GM12875 (cell line): ENCODE results near the gene MB21D2.

ENCODE experiments used
- H3K4me3 ChIP-seq: one replicate; pipeline ENCODE4 v1.5.1; 2011; ENCODE audit warnings: low read depth, low read length, control low read depth
- TF ChIP-seq, protein P1 (sequence below): IDR thresholded peaks from 2 replicates; pipeline ENCODE4 v1.5.1; 2011; ENCODE audit warnings: low read depth, mild to moderate bottlenecking, control low read depth, inconsistent platforms, low read length, moderate library complexity, borderline replicate concordance; ENCODE audit not compliant: insufficient read depth

The MB21D2 gene

DNA sequence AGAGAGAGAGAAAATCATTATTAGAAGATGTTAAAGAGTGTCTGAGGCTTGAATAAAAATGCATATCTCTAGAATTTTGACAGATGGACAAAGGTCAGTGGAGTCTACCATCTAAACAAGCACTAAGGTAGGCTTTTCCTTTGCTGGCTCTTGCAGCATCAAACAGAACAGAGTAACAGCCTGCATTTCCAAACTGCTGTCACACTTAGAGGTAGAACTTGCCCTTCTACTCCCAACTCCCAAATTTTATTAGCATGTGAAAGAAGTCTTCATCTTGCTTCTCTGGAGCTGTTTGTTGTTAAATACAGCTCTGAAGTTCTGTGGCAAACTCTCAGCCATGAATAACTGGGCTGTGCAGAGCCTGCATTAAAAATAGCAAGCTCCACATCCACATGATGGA, 4.1 kb upstream of the MB21D2 start:
- TF ChIP-seq, protein P1, sequence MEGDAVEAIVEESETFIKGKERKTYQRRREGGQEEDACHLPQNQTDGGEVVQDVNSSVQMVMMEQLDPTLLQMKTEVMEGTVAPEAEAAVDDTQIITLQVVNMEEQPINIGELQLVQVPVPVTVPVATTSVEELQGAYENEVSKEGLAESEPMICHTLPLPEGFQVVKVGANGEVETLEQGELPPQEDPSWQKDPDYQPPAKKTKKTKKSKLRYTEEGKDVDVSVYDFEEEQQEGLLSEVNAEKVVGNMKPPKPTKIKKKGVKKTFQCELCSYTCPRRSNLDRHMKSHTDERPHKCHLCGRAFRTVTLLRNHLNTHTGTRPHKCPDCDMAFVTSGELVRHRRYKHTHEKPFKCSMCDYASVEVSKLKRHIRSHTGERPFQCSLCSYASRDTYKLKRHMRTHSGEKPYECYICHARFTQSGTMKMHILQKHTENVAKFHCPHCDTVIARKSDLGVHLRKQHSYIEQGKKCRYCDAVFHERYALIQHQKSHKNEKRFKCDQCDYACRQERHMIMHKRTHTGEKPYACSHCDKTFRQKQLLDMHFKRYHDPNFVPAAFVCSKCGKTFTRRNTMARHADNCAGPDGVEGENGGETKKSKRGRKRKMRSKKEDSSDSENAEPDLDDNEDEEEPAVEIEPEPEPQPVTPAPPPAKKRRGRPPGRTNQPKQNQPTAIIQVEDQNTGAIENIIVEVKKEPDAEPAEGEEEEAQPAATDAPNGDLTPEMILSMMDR = no peak
- no peak overlapping the region for H3K4me3 ChIP-seq

DNA sequence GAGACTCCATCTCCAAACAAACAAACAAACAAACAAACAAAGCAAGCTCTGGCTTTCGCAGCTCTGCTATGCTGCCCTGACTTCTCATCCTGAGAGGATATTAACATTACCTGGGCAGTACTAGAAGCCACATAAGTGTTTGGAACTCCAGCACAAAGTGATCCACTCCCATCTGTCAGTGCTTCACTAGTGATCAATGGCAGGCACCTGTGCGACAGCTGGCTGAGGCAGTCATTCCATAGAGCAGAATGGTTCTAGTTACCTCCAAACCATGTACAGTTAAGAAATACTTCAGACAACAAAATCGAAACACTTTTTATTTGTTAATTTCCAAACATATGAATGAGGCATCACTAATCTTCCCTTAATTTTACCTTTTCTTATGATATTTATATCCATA, 2.8 kb upstream of the MB21D2 start:
- H3K4me3 ChIP-seq = no peak overlapping the region
- TF ChIP-seq, protein P1 = no peak

DNA sequence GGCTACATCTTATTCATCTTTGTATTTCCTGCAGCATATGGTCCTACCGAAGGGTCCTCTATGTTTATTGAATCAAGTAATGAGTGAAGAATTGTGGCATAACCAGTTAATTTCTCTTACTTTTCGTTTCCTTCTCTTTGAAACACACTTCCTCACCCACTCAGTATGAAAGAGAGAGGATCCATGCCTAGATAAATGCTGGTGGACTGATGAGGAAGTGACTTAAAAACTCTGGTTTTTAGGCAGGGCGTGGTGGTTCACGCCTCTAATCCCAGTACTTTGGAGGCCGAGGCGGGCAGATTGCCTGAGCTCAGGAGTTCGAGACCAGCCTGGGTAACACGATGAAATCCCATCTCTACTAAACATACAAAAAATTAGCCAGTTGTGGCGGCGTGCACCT, 2.2 kb upstream of the MB21D2 start:
- TF ChIP-seq, protein P1 = no peak
- H3K4me3 ChIP-seq = no peak overlapping the region

DNA sequence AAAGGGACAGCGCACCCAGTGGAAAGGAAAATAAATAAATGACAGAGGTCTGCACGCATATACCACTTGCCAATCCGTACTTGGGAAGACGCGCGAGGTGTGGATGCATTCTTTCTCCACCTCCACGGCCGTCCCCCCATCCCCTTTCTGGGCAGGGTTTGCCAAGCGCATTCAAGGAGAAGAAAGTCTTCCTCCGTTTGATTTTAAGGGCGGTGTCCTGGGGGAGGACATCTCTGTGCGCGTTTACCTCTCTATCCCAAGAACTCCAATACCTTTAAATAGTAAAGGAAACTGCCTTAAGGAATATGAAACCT, 576 bp upstream of the MB21D2 start:
- TF ChIP-seq, protein P1 = no peak
- H3K4me3 ChIP-seq = peak overlapping the region; percentile 85

DNA sequence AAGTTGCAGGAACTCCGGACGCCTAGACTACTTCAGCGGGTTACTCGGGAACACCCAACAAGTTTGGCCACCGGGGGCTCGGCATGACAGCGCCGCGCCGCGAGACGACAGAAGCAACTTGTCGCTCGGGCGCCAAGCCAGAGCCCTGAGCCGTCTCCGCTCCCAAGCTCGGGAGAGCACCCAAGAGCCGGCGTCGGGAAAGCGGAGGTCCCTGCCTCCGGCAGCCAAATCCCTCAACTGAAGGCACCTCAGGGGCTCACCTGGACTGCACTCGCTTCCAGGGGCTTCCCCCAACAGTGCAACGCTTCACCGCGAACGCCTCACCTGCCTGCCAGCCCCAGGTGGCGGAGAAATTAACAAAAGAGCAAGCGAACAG, 640 bp downstream of the MB21D2 start:
- TF ChIP-seq, protein P1 = peak; percentile 36

DNA sequence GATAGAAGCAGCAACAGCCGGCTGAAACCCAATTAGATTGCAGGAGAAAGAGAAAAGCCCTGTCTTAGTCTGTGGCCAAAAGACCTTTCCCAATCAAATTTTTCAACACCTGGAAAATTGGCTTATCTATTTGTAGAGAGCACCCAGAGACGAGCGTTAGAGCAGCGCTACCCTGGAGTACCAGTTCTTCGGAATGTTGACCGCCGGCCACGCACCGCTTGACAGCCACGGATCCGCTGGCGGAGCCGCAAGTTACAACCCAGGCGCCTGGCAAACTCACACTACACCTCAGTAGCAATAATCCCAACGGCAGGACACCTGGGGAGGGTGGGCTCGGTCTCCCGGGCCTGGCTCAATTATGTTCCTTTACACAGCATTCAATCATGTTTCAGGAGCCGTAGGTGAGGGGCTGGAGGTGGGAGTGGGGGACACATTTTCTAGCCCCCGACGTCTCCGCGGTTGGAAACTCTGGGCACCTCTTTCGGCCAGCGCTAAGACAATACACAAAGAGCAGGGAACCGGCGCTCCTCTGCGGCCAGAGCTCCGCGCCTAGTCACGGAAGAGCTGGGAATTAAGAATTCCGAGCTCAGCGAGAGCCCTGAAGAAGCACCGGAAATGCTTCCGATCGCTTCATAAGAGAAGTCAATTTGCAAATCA, 1.2 kb downstream of the MB21D2 start:
- peak overlapping the region; percentile 85 for H3K4me3 ChIP-seq
- TF ChIP-seq, protein P1 = no peak

More for the DNA sequence above, 640 bp downstream of the MB21D2 start:
- H3K4me3 ChIP-seq = peak overlapping the region; percentile 85

DNA sequence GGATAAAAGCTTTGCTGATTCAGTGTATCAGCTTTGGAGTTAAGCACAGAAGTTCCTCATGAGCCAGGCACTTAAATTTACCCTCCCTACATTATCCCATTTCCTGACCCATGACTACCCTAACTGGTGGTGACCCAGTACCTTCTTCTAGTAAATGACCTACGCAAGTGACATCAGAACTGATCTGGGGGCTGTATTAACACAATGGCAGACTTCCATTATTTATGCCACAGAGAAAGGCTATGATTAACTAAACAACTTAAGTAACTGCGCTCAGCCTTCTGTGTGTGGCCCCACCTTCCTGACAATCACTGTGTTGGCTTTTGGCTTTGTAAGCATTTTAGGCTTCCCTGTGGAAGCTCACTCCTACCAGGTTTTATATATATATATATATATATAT, 1.9 kb downstream of the MB21D2 start:
- TF ChIP-seq, protein P1 = no peak
- H3K4me3 ChIP-seq = peak overlapping the region; percentile 85
